Central memory CD8-positive, alpha-beta T cell (primary cell): Measurements from ENCODE around the gene RNF31.

Experiments used
- ATAC-seq: fragments of 150-1000 bp; cut with Tn5 transposase; replicated peaks from 2 replicates; pipeline ENCODE4 v1.10.0; 2022; ENCODE audit warnings: mild to moderate bottlenecking, moderate FRiP score, moderate number of reproducible peaks; ENCODE audit not compliant: poor library complexity, severe bottlenecking; ENCODE audit errors: extremely low read depth
- DNase-seq, 2 donors: peaks; one replicate each; pipeline ENCODE4 v3.0.0; 2021; ENCODE audit warnings: low spot score in 2 of 2
- H3K27ac Mint-ChIP-seq: one replicate; pipeline ENCODE4 v1.8.0; 2022; ENCODE audit warnings: low read depth, mild to moderate bottlenecking, moderate library complexity, mixed read lengths
- H3K27me3 Mint-ChIP-seq: one replicate; pipeline ENCODE4 v1.8.0; 2022; ENCODE audit warnings: mixed read lengths
- H3K36me3 Mint-ChIP-seq: one replicate; pipeline ENCODE4 v1.8.0; 2022; ENCODE audit warnings: mild to moderate bottlenecking, moderate library complexity, mixed read lengths; ENCODE audit not compliant: insufficient read depth
- H3K4me1 Mint-ChIP-seq: one replicate; pipeline ENCODE4 v1.8.0; 2022; ENCODE audit warnings: mixed read lengths
- H3K4me3 Mint-ChIP-seq: one replicate; pipeline ENCODE4 v1.8.0; 2022; ENCODE audit warnings: mild to moderate bottlenecking, moderate library complexity, mixed read lengths
- H3K9me3 Mint-ChIP-seq: one replicate; pipeline ENCODE4 v1.8.0; 2022; ENCODE audit warnings: mixed read lengths

The RNF31 gene

DNA sequence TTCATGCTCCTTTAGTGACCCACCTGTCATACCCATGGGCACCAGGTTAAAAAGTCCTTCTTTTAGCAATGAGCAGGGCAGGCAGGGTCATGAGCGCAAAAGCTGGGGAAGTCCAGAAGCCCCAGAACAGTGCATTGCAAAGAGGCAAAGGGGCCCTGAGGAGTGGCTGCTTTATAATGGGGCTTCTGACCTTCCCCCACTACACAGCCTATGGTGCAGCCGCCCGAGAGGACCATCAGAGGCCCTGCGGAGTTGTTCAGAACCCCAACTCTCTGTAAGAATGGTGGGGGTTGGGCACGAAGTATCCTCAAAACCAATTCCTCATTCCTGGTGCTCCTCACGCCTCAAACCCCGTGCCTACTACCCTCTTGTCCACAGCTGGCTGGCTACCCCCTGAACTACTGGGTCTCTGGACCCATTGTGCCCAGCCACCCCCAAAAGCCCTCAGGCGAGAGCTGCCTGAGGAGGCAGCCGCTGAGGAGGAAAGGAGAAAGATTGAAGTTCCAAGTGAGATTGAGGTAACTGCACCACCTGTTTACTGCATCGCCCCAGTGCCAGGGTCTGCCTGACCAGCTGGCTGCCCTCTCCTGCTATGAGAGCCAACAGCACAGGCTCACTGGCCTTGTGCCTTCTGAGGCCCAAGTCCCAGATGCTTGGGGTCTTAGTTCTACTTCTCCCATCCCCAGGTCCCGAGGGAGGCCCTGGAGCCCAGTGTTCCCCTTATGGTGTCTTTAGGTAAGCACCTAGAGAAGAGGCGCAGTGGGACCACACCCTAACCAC is 31.3 kb downstream of the RNF31 start:
- Mint-ChIP-seq H3K9me3 (no peaks in the 10 kb centered on the region), H3K36me3 (peaks cover 29% of the 10 kb centered on the region)

DNA sequence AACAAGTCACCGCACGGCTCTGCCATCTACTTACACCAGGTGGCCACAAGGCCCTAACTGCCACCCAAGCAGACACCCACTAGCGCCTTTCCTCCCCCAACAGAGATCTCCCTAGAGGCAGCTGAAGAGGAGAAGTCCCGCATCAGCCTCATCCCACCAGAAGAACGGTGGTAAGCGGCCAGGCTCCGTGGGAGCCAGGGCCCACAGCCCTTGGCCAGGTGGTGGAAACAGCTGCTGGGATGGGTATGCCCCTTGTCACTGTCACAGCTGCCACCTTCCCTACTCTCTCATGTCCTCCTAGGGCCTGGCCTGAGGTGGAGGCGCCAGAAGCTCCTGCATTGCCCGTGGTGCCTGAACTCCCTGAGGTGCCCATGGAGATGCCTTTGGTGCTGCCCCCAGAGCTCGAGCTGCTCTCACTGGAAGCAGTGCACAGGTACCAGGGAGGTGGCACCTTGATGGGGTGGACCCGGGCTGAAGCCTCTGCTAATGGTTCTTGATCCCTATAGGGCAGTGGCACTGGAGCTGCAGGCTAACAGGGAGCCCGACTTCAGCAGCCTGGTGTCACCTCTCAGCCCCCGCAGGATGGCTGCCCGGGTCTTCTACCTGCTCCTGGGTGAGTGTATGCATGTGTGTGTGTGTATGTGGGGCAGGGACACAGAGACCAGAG is 32.1 kb downstream of the RNF31 start:
- H3K4me3 Mint-ChIP-seq, result no peak overlapping the region
- DNase-seq, result no peak
- ATAC-seq, result no peak
- H3K4me1 Mint-ChIP-seq, result peaks cover 15% of the 10 kb centered on the region
- peaks cover 29% of the 10 kb centered on the region for H3K36me3 Mint-ChIP-seq
- H3K9me3 Mint-ChIP-seq, result no peaks in the 10 kb centered on the region
- H3K27me3 Mint-ChIP-seq, result no peaks in the 10 kb centered on the region
- H3K27ac Mint-ChIP-seq, result peak overlapping the region; percentile 49

More for the DNA sequence above, 31.3 kb downstream of the RNF31 start:
- ATAC-seq (no peak), DNase-seq (no peak)
- Mint-ChIP-seq H3K27ac (peak overlapping the region; percentile 49), H3K4me3 (no peak overlapping the region), H3K27me3 (no peaks in the 10 kb centered on the region), H3K4me1 (peaks cover 19% of the 10 kb centered on the region)

DNA sequence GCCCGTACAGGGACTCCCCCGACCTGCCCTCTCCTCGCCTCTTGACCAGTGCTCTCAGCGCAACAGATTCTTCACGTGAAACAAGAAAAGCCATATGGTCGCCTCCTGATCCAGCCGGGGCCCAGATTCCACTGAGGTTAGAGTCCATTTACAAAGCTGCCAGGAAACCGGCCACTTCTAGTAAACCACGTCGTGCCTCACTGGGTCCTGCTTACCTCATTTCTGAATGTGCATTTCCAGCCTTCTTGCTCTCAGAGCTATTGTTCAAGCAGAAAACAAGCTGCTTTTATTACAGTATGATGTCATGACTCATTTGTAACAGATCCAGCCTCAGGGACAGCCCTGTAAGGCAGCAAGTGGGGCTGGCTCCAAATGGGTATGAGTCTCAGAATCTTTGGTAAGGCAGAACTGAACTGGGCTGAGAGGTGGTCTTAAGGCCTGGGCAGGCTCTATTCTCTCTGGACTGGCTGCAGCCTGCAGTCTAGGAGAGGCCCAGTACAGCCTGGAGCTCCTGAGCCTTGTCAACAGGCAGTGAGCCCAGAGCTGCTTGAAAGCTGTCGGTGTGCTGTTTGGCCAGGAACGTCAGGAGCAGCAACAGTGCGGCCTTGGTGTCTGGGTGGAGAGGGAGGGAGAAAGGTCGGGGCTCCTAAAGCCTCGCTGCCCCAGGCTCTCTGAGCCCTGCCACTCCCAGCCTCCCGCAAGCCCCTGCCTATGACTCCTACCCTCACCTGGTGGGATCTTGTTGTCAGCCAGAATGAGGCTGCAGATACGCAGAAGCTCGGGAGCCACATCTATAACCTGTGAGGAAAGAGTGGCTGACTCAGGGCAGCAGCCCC is 32.9 kb downstream of the RNF31 start:
- DNase-seq (no peak), ATAC-seq (no peak)
- no peaks in the 10 kb centered on the region for H3K9me3 Mint-ChIP-seq
- peaks cover 26% of the 10 kb centered on the region for H3K36me3 Mint-ChIP-seq
- H3K4me1 Mint-ChIP-seq, result peaks cover 7% of the 10 kb centered on the region
- no peak overlapping the region for H3K27ac Mint-ChIP-seq
- H3K27me3 Mint-ChIP-seq, result no peaks in the 10 kb centered on the region
- no peak overlapping the region for H3K4me3 Mint-ChIP-seq

DNA sequence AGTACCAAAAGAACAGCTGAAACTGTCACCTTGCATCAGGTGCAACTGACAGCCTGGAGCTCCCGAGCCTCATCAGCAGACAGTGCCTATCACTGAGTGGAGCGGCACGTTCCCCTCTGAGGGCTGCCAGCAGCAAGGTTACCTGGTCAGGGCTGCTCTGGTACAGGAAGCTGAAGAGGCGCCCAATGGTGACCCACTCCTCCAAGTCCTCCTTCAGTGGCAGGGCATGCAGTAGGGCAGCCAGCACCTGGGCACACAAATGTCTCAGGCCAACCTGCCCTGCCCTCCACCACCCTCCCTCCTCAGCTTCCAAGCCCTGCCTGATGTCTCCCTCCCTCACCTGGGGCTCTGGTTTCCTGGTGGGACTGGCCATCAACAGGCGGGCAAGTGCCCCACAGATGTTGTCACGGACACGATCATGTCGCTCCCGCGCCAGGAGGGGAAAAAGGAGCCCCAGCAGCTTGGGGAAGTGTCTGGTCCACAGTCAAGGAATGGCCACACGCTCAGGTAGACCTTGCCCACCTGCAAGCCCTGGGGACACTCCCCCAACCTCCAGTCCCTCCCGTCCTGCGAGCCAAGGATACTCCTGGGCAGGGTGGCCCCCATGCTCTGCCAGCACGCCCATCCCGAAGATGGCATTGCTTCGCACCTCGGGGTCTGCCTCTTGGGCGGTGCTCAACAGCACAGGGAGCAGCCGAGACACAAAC is 34.2 kb downstream of the RNF31 start:
- Mint-ChIP-seq H3K27me3 (no peaks in the 10 kb centered on the region), H3K4me3 (no peak overlapping the region), H3K4me1 (peaks cover 4% of the 10 kb centered on the region), H3K36me3 (peaks cover 21% of the 10 kb centered on the region), H3K9me3 (no peaks in the 10 kb centered on the region), H3K27ac (peak overlapping the region; percentile 83)
- DNase-seq (no peak), ATAC-seq (no peak)

DNA sequence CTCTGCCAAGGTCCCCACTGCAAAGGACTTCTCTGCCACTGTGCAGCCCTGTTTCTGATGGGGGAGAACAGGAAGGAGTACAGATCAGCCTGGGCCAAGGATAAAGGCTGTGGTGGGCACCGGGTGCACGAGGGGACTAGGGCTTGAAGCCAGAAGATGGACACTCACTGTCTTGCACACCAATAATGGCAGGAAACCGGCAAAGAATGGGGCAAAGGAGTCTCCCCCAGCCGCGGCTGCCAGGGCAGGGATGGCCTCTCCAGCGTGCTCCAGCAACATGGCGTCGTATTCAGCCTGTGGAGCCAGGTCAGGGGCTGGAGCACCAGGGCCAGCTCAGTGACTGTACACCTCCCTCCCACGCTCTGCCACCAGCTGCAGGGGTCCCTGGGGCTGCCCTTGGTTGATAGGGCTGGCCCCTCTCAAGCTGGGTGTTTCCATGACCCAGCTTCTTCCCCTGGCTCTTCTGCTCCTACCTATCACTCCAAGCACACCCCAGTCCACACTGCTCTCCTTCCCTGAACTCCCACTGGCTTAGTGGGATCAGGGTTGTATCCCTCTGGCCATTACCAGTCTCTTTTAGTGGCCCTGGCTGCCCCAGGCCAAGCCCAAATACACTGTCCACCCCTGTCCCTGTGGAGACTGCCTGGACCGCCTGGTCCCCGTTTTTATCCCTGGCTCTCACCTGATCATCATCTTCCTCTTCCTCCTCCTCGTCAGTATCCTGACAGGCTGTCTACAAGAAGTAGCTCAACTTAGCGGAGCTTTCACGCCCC is 35.0 kb downstream of the RNF31 start:
- H3K4me3 Mint-ChIP-seq, result no peak overlapping the region
- H3K27me3 Mint-ChIP-seq, result no peaks in the 10 kb centered on the region
- no peak for ATAC-seq
- H3K4me1 Mint-ChIP-seq, result peaks cover 8% of the 10 kb centered on the region
- DNase-seq, result no peak
- peak overlapping the region; percentile 83 for H3K27ac Mint-ChIP-seq
- peaks cover 24% of the 10 kb centered on the region for H3K36me3 Mint-ChIP-seq
- no peaks in the 10 kb centered on the region for H3K9me3 Mint-ChIP-seq

DNA sequence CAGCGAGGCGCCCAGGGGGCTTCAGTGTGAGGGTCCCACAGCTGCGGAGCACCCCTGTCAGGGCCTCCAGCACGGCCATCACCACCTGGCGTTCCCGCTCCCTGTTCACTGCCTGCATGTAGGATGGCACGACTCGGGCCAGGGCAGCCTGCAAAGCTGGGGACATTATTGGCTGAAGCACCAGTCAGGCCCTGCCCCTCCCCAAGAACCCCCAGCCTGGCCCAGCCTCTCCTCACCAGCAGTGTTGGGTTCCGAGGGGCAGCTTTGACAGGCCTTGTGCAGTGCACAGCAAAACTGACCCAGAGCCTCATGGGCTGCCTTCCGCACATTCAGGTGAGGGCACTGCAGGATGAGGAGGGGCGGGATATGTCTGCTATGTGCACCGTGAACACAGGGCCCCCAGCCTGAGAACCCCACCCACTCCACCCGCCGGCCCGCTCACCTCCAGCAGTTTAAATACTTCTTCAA is 35.8 kb downstream of the RNF31 start:
- DNase-seq, result no peak
- H3K36me3 Mint-ChIP-seq, result peaks cover 18% of the 10 kb centered on the region
- H3K4me3 Mint-ChIP-seq, result no peak overlapping the region

DNA sequence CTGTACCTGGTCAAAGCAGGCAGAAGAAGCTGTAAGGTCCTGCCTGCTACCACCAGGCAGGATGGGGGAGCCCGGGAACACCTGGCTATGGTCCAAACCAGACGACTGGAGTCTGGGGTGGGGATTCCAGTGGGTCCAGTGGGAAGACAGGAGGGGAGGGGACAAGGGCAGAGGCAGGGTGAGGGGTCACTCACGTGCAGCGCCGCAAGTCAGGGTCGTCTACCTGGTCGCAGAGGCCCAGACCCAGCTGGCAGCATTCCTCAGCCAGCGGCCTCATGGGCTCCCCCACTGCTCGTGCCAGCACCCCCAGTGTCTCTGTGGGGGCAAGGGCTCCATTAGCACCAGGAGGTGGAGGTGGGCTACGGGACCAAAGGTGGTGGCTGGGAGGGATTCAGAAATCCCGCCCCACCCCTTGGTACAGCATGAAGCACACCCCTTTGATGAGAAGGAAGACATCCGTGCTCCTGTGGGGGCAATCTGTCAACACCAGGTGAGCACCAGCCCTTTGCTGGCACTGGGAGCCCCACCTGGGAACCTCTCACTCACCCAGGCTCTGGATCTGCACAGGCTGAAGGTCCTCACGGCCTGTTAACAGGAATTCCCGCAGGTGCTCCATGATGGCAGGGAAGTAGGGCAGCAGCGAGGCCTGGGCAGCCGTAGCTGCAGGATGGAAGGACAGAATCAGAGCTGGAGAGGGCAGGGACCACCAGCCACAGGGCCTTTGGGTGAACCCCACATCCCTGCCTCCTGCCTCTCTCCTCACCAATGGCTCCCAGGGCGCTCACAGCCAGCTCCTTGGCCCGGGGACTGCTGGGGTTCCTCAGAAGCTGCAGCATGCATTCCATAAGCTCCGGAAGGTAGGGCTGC is 37.0 kb downstream of the RNF31 start:
- Mint-ChIP-seq H3K4me3 (no peak overlapping the region), H3K36me3 (peaks cover 20% of the 10 kb centered on the region), H3K27me3 (no peaks in the 10 kb centered on the region), H3K4me1 (peaks cover 27% of the 10 kb centered on the region), H3K27ac (peak overlapping the region; percentile 38), H3K9me3 (no peaks in the 10 kb centered on the region)
- ATAC-seq (no peak), DNase-seq (no peak)

More for the DNA sequence above, 35.8 kb downstream of the RNF31 start:
- Mint-ChIP-seq H3K27me3 (no peaks in the 10 kb centered on the region), H3K4me1 (peaks cover 16% of the 10 kb centered on the region), H3K9me3 (no peaks in the 10 kb centered on the region), H3K27ac (peak overlapping the region; percentile 83)
- ATAC-seq, result no peak

DNA sequence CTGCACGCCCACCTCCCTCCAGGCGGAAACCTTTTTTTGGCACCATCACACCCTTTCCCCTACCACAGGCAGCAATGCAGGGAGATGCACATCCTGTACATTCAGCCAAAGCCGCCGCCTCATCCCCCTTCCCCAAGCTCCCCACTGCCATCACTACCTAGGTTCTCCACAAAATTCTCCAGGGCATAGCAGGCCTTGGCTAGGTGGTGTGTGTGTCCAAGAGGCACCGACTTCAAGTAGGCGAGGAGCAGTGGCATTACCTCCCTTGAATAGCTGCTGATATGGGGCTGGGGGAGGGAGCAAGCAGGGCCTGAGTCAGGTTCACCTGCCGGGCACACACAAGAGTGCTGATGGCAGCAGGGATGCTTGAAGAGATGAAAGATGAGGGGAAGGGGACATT is 37.7 kb downstream of the RNF31 start:
- Mint-ChIP-seq H3K4me3 (no peak overlapping the region), H3K36me3 (peaks cover 17% of the 10 kb centered on the region)

DNA sequence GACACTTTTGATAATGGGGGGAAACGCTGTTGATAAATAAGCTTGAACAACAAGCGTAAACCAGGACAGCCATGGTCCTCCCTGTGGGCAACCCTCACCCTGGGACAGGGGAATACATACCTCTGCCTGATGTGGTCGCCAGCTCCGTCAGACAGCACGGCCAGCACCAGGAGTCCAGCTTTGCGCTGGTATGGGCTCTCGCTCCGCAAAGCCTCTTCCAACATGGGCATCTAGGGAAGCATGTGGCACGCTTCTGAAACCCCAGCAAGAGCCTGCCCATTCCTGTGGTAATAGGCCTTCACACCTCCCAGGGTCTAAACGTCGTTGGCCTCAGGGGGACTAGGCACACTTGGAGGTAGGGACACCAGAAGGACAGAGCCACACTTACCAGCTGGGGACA is 38.4 kb downstream of the RNF31 start:
- no peak for ATAC-seq
- Mint-ChIP-seq H3K27me3 (no peaks in the 10 kb centered on the region), H3K27ac (no peak overlapping the region), H3K9me3 (no peaks in the 10 kb centered on the region), H3K36me3 (peaks cover 14% of the 10 kb centered on the region), H3K4me1 (peaks cover 29% of the 10 kb centered on the region), H3K4me3 (no peak overlapping the region)
- DNase-seq, result no peak

More for the DNA sequence above, 37.7 kb downstream of the RNF31 start:
- DNase-seq (no peak), ATAC-seq (no peak)
- Mint-ChIP-seq H3K4me1 (peaks cover 29% of the 10 kb centered on the region), H3K27me3 (no peaks in the 10 kb centered on the region), H3K27ac (peak overlapping the region; percentile 38), H3K9me3 (no peaks in the 10 kb centered on the region)

DNA sequence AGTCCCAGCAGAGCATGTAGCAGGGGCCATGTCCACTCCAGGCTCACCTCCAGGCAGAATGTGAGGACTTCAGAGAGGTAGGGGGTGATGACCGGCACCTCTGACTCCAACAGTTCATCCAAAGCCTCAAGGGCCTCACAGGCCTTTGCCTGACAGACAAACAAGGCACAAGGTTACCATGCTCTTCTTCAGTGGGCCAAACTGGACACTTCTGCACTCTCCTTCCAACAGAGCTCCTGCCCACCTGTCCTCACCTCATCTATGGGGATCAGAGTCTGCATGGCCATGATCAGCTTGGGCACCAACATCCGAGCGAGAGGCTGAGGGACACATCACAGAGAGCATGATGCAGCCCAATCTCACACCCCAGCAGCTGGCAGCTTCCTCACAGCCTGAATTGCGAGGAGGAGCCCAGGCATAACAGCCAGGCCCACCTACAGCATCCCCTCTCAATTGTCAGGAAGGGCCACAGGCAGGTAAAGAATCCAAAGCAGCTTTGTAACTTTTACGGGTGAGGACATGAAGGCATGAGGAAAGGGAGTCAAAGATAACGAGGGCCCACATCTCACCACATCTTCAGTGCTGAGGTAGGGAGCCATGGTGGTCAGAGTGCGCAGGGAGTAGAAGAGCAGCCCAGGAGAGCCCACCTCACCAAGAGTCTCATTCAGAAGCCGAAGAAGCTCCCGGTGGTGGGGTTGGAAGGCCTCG is 39.7 kb downstream of the RNF31 start:
- Mint-ChIP-seq H3K9me3 (no peaks in the 10 kb centered on the region), H3K4me1 (peaks cover 33% of the 10 kb centered on the region), H3K4me3 (peak overlapping the region; percentile 78), H3K36me3 (peaks cover 14% of the 10 kb centered on the region), H3K27ac (peak overlapping the region; percentile 90), H3K27me3 (no peaks in the 10 kb centered on the region)
- DNase-seq, result no peak
- ATAC-seq, result no peak
